Endothelial cell of umbilical vein (primary cell): ENCODE results near the gene SRSF6. TPM values are rescaled to one million over a fixed set of nuclear protein-coding genes. Genes with fewer than 3 reads are reported as not detected.

ENCODE experiments used
- BruUV-seq: library from RNA; stranded (reverse); fragments of 400-500 nt; replicated peaks from 2 replicates; lab custom pipeline; 2021; lab: Mats Ljungman, UMichigan
- CTCF ChIA-PET: fragments of 300-600, 350-600 bp; sonication (Branson Sonifier 250); formaldehyde crosslinking; loops from one replicate; lab custom pipeline; 2021; ENCODE audit warnings: antibody characterized with exemption, inconsistent platforms; lab: Charles Lee
- POLR2A ChIA-PET: fragments of 300-600, 350-600 bp; sonication (Branson Sonifier 250); formaldehyde crosslinking; loops from one replicate; lab custom pipeline; 2021; ENCODE audit warnings: antibody characterized with exemption, inconsistent platforms; lab: Charles Lee
- DNase-seq: peaks from one replicate; pipeline ENCODE4 v3.0.0-alpha.2; 2011; ENCODE audit warnings: low read depth, low spot score
- FAIRE-seq: peaks from 2 replicates; lab custom pipeline; 2011; peaks lifted over from hg19 to GRCh38; lab: Jason Lieb, UNC
- H2AFZ ChIP-seq: 2 replicates; pipeline ENCODE4 v1.6.0; 2012; ENCODE audit warnings: low read depth, low read length, control low read depth, inconsistent platforms
- H3K27ac ChIP-seq: 2 replicates; pipeline ENCODE4 v1.5.1; 2011; ENCODE audit warnings: low read depth, mild to moderate bottlenecking, control low read depth, low read length, moderate library complexity; ENCODE audit not compliant: insufficient read depth
- H3K27me3 ChIP-seq, 2 experiments: 2 replicates each; pipeline versions ENCODE4 v1.6.0 to v1.6.1; 2011; ENCODE audit warnings: low read length in 2 of 2, mixed read lengths in 1 of 2; ENCODE audit not compliant: control insufficient read depth in 2 of 2, insufficient read depth in 2 of 2
- H3K36me3 ChIP-seq, 2 experiments: 2 replicates in 1 of 2; 3 replicates in 1 of 2; pipeline ENCODE4 v1.5.1; 2011; ENCODE audit warnings: low read length in 2 of 2, mild to moderate bottlenecking in 1 of 2, moderate library complexity in 1 of 2; ENCODE audit not compliant: control insufficient read depth in 2 of 2, insufficient read depth in 2 of 2; ENCODE audit errors: extremely low read depth in 1 of 2
- H3K4me1 ChIP-seq: 3 replicates; pipeline ENCODE4 v1.5.1; 2011; ENCODE audit warnings: mild to moderate bottlenecking, low read length; ENCODE audit not compliant: control insufficient read depth, insufficient read depth; ENCODE audit errors: extremely low read depth
- H3K4me2 ChIP-seq: 2 replicates; pipeline ENCODE4 v1.6.1; 2011; ENCODE audit warnings: low read length, control low read depth, mixed read lengths; ENCODE audit not compliant: insufficient read depth
- H3K4me3 ChIP-seq, 3 experiments: fragments of 200-600 bp in 1 of 3; sonication (generic), shearing (Covaris generic) in 1 of 3; replicated peaks in 1 of 3; 2 replicates each; pipeline ENCODE4 v1.5.1; 2011 to 2016; ENCODE audit warnings: control low read depth in 3 of 3, low read length in 3 of 3, mild to moderate bottlenecking in 2 of 3, inconsistent platforms in 1 of 3, low read depth in 1 of 3, moderate library complexity in 1 of 3; ENCODE audit not compliant: insufficient read depth in 1 of 3
- H3K79me2 ChIP-seq: 2 replicates; pipeline ENCODE4 v1.6.0; 2012; ENCODE audit warnings: low read length, inconsistent platforms; ENCODE audit not compliant: control insufficient read depth, insufficient read depth
- H3K9ac ChIP-seq: replicated peaks from 2 replicates; pipeline ENCODE3; 2011; ENCODE audit warnings: low read length, control low read depth; ENCODE audit not compliant: insufficient read depth; ENCODE audit errors: extremely low read depth
- H3K9me1 ChIP-seq: replicated peaks from 3 replicates; pipeline ENCODE4 v1.6.0; 2011; ENCODE audit warnings: mild to moderate bottlenecking, low read length; ENCODE audit not compliant: control insufficient read depth, insufficient read depth; ENCODE audit errors: extremely low read depth
- H3K9me3 ChIP-seq: replicated peaks from 2 replicates; pipeline ENCODE4 v1.5.1; 2012; ENCODE audit warnings: low read length, inconsistent platforms; ENCODE audit not compliant: control insufficient read depth, insufficient read depth
- H4K20me1 ChIP-seq: replicated peaks from 2 replicates; pipeline ENCODE3; 2011; ENCODE audit warnings: mild to moderate bottlenecking, low read length; ENCODE audit not compliant: control insufficient read depth, insufficient read depth; ENCODE audit errors: extremely low read depth
- CTCF ChIP-seq, 2 donors: IDR thresholded peaks; 1 replicate in 1 of 2; 2 replicates in 1 of 2; pipeline ENCODE4 v1.5.1; 2011; ENCODE audit warnings: low read length in 2 of 2, mild to moderate bottlenecking in 2 of 2, moderate library complexity in 2 of 2, control low read depth in 1 of 2, inconsistent platforms in 1 of 2, low read depth in 1 of 2; ENCODE audit not compliant: insufficient read depth in 1 of 2; ENCODE audit errors: extremely low read depth in 1 of 2
- EZH2 ChIP-seq: IDR thresholded peaks from 2 replicates; pipeline ENCODE4 v1.6.1; 2012; ENCODE audit warnings: borderline replicate concordance, low read depth, mild to moderate bottlenecking, moderate library complexity, low read length, inconsistent platforms; ENCODE audit not compliant: severe bottlenecking
- FOS ChIP-seq: IDR thresholded peaks from 2 replicates; pipeline ENCODE4 v1.6.1; 2011; ENCODE audit warnings: mild to moderate bottlenecking, low read length, moderate library complexity, borderline replicate concordance; ENCODE audit not compliant: insufficient read depth
- GATA2 ChIP-seq: IDR thresholded peaks from 2 replicates; pipeline ENCODE4 v1.7.0; 2011; ENCODE audit warnings: low read depth, mild to moderate bottlenecking, moderate library complexity, mixed read lengths, low read length; ENCODE audit not compliant: insufficient read length, insufficient read depth
- JUN ChIP-seq: IDR thresholded peaks from 2 replicates; pipeline ENCODE4 v1.6.1; 2011; ENCODE audit warnings: borderline replicate concordance, low read depth; ENCODE audit not compliant: insufficient read length, insufficient read depth
- MAX ChIP-seq: IDR thresholded peaks from 2 replicates; pipeline ENCODE4 v1.6.1; 2011; ENCODE audit not compliant: insufficient read depth, insufficient read length
- MYC ChIP-seq: IDR thresholded peaks from one replicate; pipeline ENCODE4 v1.6.1; 2011; ENCODE audit warnings: mild to moderate bottlenecking, low read depth, low read length
- POLR2A ChIP-seq: IDR thresholded peaks from 2 replicates; pipeline ENCODE4 v1.6.1; 2012; ENCODE audit warnings: low read depth, mild to moderate bottlenecking, control low read depth, low read length
- POLR2AphosphoS5 ChIP-seq: IDR thresholded peaks from 2 replicates; pipeline ENCODE4 v1.6.1; 2012; ENCODE audit warnings: low read depth, mild to moderate bottlenecking, control low read depth, low read length, moderate library complexity; ENCODE audit not compliant: insufficient read depth
- dilution Hi-C: fragments of 300-500 bp; cut with MboI; formaldehyde crosslinking; loops from one replicate; pipeline ENCODE4 v1.15.0; 2019; ENCODE audit warnings: low sequenced_read_pairs; ENCODE audit not compliant: extremely low pct_ligation_motif_present
- intact Hi-C: fragments of 100-400 bp; cut with micrococcal nuclease; formaldehyde crosslinking; loops from one replicate; pipeline ENCODE4 v1.10.0; 2022
- polyA plus RNA-seq, 4 experiments: library from polyadenylated mRNA; depleted of rRNA in 3 of 4; stranded (reverse) in 3 of 4; unstranded in 1 of 4; fragments of >200 nt; gene quantifications; 2 replicates each; pipeline versions ENCODE4 v1.2.1 to v1.2.3, GENCODE V29; 2011 to 2012; ENCODE audit warnings: missing spikeins in 1 of 4
- total RNA-seq: library from RNA; stranded (reverse); gene quantifications from 2 replicates; pipeline ENCODE4 v1.2.3, GENCODE V29; 2021

SRSF6 gene
- total and polyA plus RNA-seq, 2 donors (not counting 3 experiments of a cell fraction or from before 2014, with no cell fraction given): 61.9 to 157 TPM

GRCh38 chr20:43459022-43459942 is 1.6 kb downstream of the SRSF6 start:
- Histone ChIP-seq H2AFZ (no peak overlapping the region), H3K9me3 (no peaks in the 10 kb centered on the region), H3K4me2 (peak overlapping the region; percentile 75), H3K79me2 (peaks cover 43% of the 10 kb centered on the region), H3K36me3 (peaks cover 21 to 42% of the 10 kb centered on the region in 2 experiments), H3K27me3 (peaks cover 0 to 3% of the 10 kb centered on the region in 2 experiments), H3K4me1 (peaks cover 16% of the 10 kb centered on the region), H3K4me3 (peak overlapping the region; percentile 60 to 99 (median 90)), H3K27ac (no peak overlapping the region), H3K9ac (peak overlapping the region; percentile 60), H3K9me1 (no peaks in the 10 kb centered on the region), H4K20me1 (peaks cover 24% of the 10 kb centered on the region)
- DNase-seq: peak; percentile 47
- FAIRE-seq: no peak
- POLR2A ChIA-PET: no interaction called here
- TF ChIP-seq JUN (no peak), POLR2A (no peak), POLR2AphosphoS5 (no peak), EZH2 (no peak), CTCF (IDR thresholded peaks at IDR 0.05; ENCODE audit: extremely low read depth in 1 of 2, insufficient read depth in 1 of 2, low read depth in 1 of 2, low read length in 2 of 2) (no peak), MAX (no peak), FOS (no peak), GATA2 (no peak), MYC (no peak)
- TSS peak; percentile 25 for BruUV-seq
- dilution Hi-C loops: no loop called here
- intact Hi-C loops: loop anchor here (5.0 to 10.0 kb wide), 3 partner anchors 133 to 386 kb away; partner anchors contain the start of gene IFT52
- CTCF ChIA-PET: interaction anchor here (1.1 kb wide), 1 partner anchor 11 kb away, joined by 3 read pairs; no protein-coding TSS in a partner anchor
